Caco-2 (cell line): ENCODE data around the gene UBE2F. TPM values are rescaled to one million over a fixed set of nuclear protein-coding genes. Genes with fewer than 3 reads are reported as not detected.

Source experiments
- BruUV-seq: library from RNA; stranded (reverse); fragments of 400-500 nt; replicated peaks from 2 replicates; lab custom pipeline; 2021; lab: Mats Ljungman, UMichigan
- CTCF ChIA-PET: fragments of 300-600 bp; sonication (Branson Sonifier 250); formaldehyde crosslinking; loops from one replicate; lab custom pipeline; 2022; ENCODE audit warnings: antibody characterized with exemption; lab: Charles Lee
- POLR2A ChIA-PET: fragments of 300-600 bp; sonication (Branson Sonifier 250); formaldehyde crosslinking; loops from one replicate; lab custom pipeline; 2022; ENCODE audit warnings: antibody characterized with exemption; lab: Charles Lee
- DNase-seq, 2 experiments: peaks; one replicate each; pipeline versions ENCODE4 v3.0.0 to v3.0.0-alpha.2; 2020 to 2022
- H3K27me3 ChIP-seq: replicated peaks from 2 replicates; pipeline ENCODE4 v1.6.0; 2011; ENCODE audit warnings: low read length; ENCODE audit not compliant: control insufficient read depth, insufficient read depth
- H3K36me3 ChIP-seq: 2 replicates; pipeline ENCODE4 v1.5.1; 2011; ENCODE audit warnings: low read length; ENCODE audit not compliant: control insufficient read depth, insufficient read depth
- H3K4me1 ChIP-seq: fragments of 250-450 bp; sonication (Bioruptor Pico); 2 replicates; pipeline ENCODE4 v1.5.1; 2020; ENCODE audit warnings: mild to moderate bottlenecking
- H3K4me3 ChIP-seq: 2 replicates; pipeline ENCODE4 v1.5.1; 2011; ENCODE audit warnings: low read depth, mild to moderate bottlenecking, control low read depth, low read length
- H3K9me3 ChIP-seq: fragments of 250-450 bp; sonication (Bioruptor Pico); 2 replicates; pipeline ENCODE4 v1.5.1; 2020; ENCODE audit warnings: mild to moderate bottlenecking, moderate library complexity
- H3K27ac Mint-ChIP-seq: one replicate; pipeline ENCODE4 v1.8.0; 2022; ENCODE audit warnings: mixed read lengths; ENCODE audit not compliant: unreplicated experiment
- H3K27me3 Mint-ChIP-seq: one replicate; pipeline ENCODE4 v1.8.0; 2022; ENCODE audit warnings: mixed read lengths; ENCODE audit not compliant: insufficient read depth, unreplicated experiment
- H3K36me3 Mint-ChIP-seq: one replicate; pipeline ENCODE4 v1.8.0; 2022; ENCODE audit warnings: mild to moderate bottlenecking, mixed read lengths; ENCODE audit not compliant: insufficient read depth, unreplicated experiment
- H3K4me1 Mint-ChIP-seq: one replicate; pipeline ENCODE4 v1.8.0; 2022; ENCODE audit warnings: low read depth, mixed read lengths; ENCODE audit not compliant: unreplicated experiment
- H3K4me3 Mint-ChIP-seq: one replicate; pipeline ENCODE4 v1.8.0; 2022; ENCODE audit warnings: mild to moderate bottlenecking, moderate library complexity, mixed read lengths; ENCODE audit not compliant: unreplicated experiment
- H3K9me3 Mint-ChIP-seq: one replicate; pipeline ENCODE4 v1.8.0; 2022; ENCODE audit warnings: mixed read lengths; ENCODE audit not compliant: unreplicated experiment
- CTCF ChIP-seq, 2 experiments: fragments of 200-600 bp in 1 of 2; IDR thresholded peaks; 1 replicate in 1 of 2; 2 replicates in 1 of 2; pipeline versions ENCODE4 v1.5.1 to v1.8.0; 2011 to 2022; ENCODE audit warnings: antibody characterized with exemption in 1 of 2, control low read depth in 1 of 2, inconsistent platforms in 1 of 2, low read depth in 1 of 2, low read length in 1 of 2, mild to moderate bottlenecking in 1 of 2, moderate library complexity in 1 of 2; ENCODE audit not compliant: insufficient read depth in 1 of 2, severe bottlenecking in 1 of 2, unreplicated experiment in 1 of 2
- intact Hi-C: fragments of 100-400 bp; cut with micrococcal nuclease; formaldehyde crosslinking; loops from one replicate; pipeline ENCODE4 v1.10.0; 2022; ENCODE audit not compliant: unreplicated experiment
- total RNA-seq: library from RNA; stranded (reverse); gene quantifications from 2 replicates; pipeline ENCODE4 v1.2.3, GENCODE V29; 2022

UBE2F gene
- total RNA-seq, 1 experiment from 2014 or later: 38.9 TPM

- no peaks in the 10 kb centered on the region for H3K27me3 ChIP-seq
Measured at GRCh38 chr2:238080518-238080917, 113.7 kb downstream of the UBE2F start.

GRCh38 chr2:238081150-238081549, 114.3 kb downstream of the UBE2F start:
- no peaks in the 10 kb centered on the region for H3K4me1 ChIP-seq
- no peaks in the 10 kb centered on the region for H3K4me1 Mint-ChIP-seq
- H3K36me3 Mint-ChIP-seq: peaks cover 36% of the 10 kb centered on the region
- TF ChIP-seq CTCF (IDR thresholded peaks at IDR 0.05; ENCODE audit: insufficient read depth in 1 of 2, low read depth in 1 of 2, low read length in 1 of 2, severe bottlenecking in 1 of 2, unreplicated experiment in 1 of 2): no peak
- no peak overlapping the region for H3K4me3 Mint-ChIP-seq
- H3K9me3 ChIP-seq: no peaks in the 10 kb centered on the region
- H3K4me3 ChIP-seq: no peak overlapping the region
- ChIA-PET CTCF (no interaction called here), POLR2A (no interaction called here)
- no peak overlapping the region for H3K27ac Mint-ChIP-seq
- intact Hi-C loops: no loop called here
- no peak for DNase-seq
- no peaks in the 10 kb centered on the region for H3K27me3 Mint-ChIP-seq
- no TSS peak for BruUV-seq
- peaks cover 13% of the 10 kb centered on the region for H3K9me3 Mint-ChIP-seq
- peaks cover 2% of the 10 kb centered on the region for H3K36me3 ChIP-seq
- no peaks in the 10 kb centered on the region for H3K27me3 ChIP-seq

More at GRCh38 chr2:238080518-238080917, 113.7 kb downstream of the UBE2F start:
- Histone ChIP-seq H3K9me3 (no peaks in the 10 kb centered on the region), H3K4me3 (no peak overlapping the region), H3K4me1 (no peaks in the 10 kb centered on the region), H3K36me3 (peaks cover 2% of the 10 kb centered on the region)
- Mint-ChIP-seq H3K4me3 (no peak overlapping the region), H3K27me3 (no peaks in the 10 kb centered on the region), H3K4me1 (no peaks in the 10 kb centered on the region), H3K36me3 (peaks cover 37% of the 10 kb centered on the region), H3K9me3 (peaks cover 13% of the 10 kb centered on the region), H3K27ac (no peak overlapping the region)
- no peak for DNase-seq
- BruUV-seq: no TSS peak
- ChIA-PET CTCF (no interaction called here), POLR2A (no interaction called here)
- no peak for TF ChIP-seq CTCF (IDR thresholded peaks at IDR 0.05; ENCODE audit: insufficient read depth in 1 of 2, low read depth in 1 of 2, low read length in 1 of 2, severe bottlenecking in 1 of 2, unreplicated experiment in 1 of 2)
- intact Hi-C loops: no loop called here

GRCh38 chr2:238081561-238081960, 114.7 kb downstream of the UBE2F start:
- POLR2A ChIA-PET: no interaction called here
- Histone ChIP-seq H3K4me1 (no peaks in the 10 kb centered on the region), H3K4me3 (no peak overlapping the region), H3K9me3 (no peaks in the 10 kb centered on the region), H3K36me3 (peaks cover 2% of the 10 kb centered on the region), H3K27me3 (no peaks in the 10 kb centered on the region)
- DNase-seq: no peak
- intact Hi-C loops: no loop called here
- H3K4me1 Mint-ChIP-seq: no peaks in the 10 kb centered on the region
- CTCF ChIA-PET: no interaction called here
- peaks cover 32% of the 10 kb centered on the region for H3K36me3 Mint-ChIP-seq
- H3K9me3 Mint-ChIP-seq: peaks cover 13% of the 10 kb centered on the region
- H3K27ac Mint-ChIP-seq: no peak overlapping the region
- no peak for TF ChIP-seq CTCF (IDR thresholded peaks at IDR 0.05; ENCODE audit: insufficient read depth in 1 of 2, low read depth in 1 of 2, low read length in 1 of 2, severe bottlenecking in 1 of 2, unreplicated experiment in 1 of 2)
- H3K27me3 Mint-ChIP-seq: no peaks in the 10 kb centered on the region
- no TSS peak for BruUV-seq
- H3K4me3 Mint-ChIP-seq: no peak overlapping the region
